CD1c-positive myeloid dendritic cell (primary cell): ENCODE data around the gene ATG7.
"Not testable (repeated sequence)": the region's sequence is repeated elsewhere in the genome, so short reads cannot be mapped to it uniquely, and the experiment has no call there.

ENCODE experiments used
- DNase-seq: peaks from one replicate; pipeline ENCODE4 v3.0.0-alpha.2; 2016; ENCODE audit errors: extremely low spot score

ATG7 gene

GRCh38 chr3:11385891-11386290 is 113.7 kb downstream of the ATG7 start:
- DNase-seq, result no peak

- no peak for DNase-seq
These were observed 114.4 kb downstream of the ATG7 start for GRCh38 chr3:11386465-11387113.

- DNase-seq, result no peak
These were observed 117.4 kb downstream of the ATG7 start for GRCh38 chr3:11389386-11390268.

GRCh38 chr3:11390411-11391131 is 118.4 kb downstream of the ATG7 start:
- DNase-seq, result no peak

GRCh38 chr3:11391174-11391879 is 119.1 kb downstream of the ATG7 start:
- no peak for DNase-seq

GRCh38 chr3:11392014-11392859 is 120.0 kb downstream of the ATG7 start:
- no peak for DNase-seq

GRCh38 chr3:11392860-11393114 is 120.6 kb downstream of the ATG7 start:
- no peak for DNase-seq

- DNase-seq, result no peak
These were observed 121.2 kb downstream of the ATG7 start for GRCh38 chr3:11393401-11393800.

- no peak for DNase-seq
These were observed 122.2 kb downstream of the ATG7 start for GRCh38 chr3:11394392-11394791.

GRCh38 chr3:11400213-11400612 is 128.0 kb downstream of the ATG7 start:
- no peak for DNase-seq

- DNase-seq, result no peak
These were observed 129.2 kb downstream of the ATG7 start for GRCh38 chr3:11401434-11401833.

- no peak for DNase-seq
These were observed 133.1 kb downstream of the ATG7 start for GRCh38 chr3:11405323-11405722.

- DNase-seq, result no peak
These were observed 135.4 kb downstream of the ATG7 start for GRCh38 chr3:11407644-11408043.

- not testable (repeated sequence) for DNase-seq
These were observed 136.2 kb downstream of the ATG7 start for GRCh38 chr3:11408324-11408859.

GRCh38 chr3:11410564-11410963 is 138.4 kb downstream of the ATG7 start:
- no peak for DNase-seq

- no peak for DNase-seq
These were observed 139.8 kb downstream of the ATG7 start for GRCh38 chr3:11411956-11412355.

- DNase-seq, result no peak
These were observed 140.9 kb downstream of the ATG7 start for GRCh38 chr3:11413071-11413470.

- no peak for DNase-seq
These were observed 142.9 kb downstream of the ATG7 start for GRCh38 chr3:11415099-11415498.

GRCh38 chr3:11420066-11420465 is 147.9 kb downstream of the ATG7 start:
- DNase-seq, result no peak

GRCh38 chr3:11422291-11422690 is 150.1 kb downstream of the ATG7 start:
- DNase-seq, result no peak

GRCh38 chr3:11423868-11424267 is 151.7 kb downstream of the ATG7 start:
- DNase-seq, result no peak
